A204.1 (cell line): ENCODE data around the gene ATP2C2.

ENCODE experiments used
- FAIRE-seq: peaks from 2 replicates; lab custom pipeline; 2012; peaks lifted over from hg19 to GRCh38; lab: Jason Lieb, UNC

The ATP2C2 gene

DNA sequence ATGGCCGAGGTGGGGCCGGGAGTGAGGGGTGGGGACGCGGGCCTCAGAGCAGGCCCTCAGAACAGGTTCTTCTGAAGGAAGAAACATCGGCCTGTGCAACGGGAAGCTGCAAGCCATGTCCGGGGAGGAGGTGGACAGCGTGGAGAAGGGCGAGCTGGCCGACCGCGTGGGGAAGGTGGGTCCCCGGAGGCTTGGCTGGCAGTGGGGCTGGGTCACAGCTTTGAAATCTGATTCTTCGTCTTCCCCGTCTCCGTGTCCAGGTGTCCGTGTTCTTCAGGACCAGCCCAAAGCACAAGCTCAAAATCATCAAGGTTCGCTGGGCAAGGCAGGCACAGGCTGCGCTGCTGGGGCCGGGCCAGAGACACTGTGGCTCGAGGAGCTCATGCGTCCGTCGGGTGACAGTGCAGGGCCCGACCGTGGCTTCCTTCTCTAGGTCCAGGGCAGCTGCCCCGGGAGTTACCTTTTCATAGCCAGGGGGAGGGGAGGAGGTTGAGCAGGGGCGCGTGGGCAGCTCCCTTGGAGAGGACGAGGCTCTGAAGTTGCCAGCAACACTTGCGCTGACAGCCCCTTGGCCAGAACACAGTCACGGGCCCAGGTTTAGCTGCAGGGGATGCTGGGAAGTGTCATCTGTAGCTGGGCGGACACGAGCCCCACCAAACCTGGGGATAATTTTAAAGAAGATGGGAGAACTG, 84.9 kb downstream of the ATP2C2 start:
- no peak for FAIRE-seq

DNA sequence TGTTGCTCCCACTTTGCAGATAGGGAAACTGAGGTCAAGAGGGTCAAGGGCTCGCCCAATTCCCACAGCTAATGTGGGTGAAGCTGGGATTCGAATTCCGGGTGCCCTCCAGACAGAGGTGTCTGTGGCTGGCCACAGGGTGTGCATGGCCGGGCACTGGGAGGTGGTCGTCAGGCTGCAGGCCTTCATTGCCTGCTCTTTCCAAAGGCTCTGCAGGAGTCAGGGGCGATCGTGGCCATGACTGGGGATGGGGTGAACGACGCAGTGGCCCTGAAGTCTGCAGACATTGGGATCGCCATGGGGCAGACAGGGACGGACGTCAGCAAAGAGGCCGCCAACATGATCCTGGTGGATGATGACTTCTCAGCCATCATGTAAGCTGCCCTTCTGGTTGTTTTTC, 86.3 kb downstream of the ATP2C2 start:
- no peak for FAIRE-seq

DNA sequence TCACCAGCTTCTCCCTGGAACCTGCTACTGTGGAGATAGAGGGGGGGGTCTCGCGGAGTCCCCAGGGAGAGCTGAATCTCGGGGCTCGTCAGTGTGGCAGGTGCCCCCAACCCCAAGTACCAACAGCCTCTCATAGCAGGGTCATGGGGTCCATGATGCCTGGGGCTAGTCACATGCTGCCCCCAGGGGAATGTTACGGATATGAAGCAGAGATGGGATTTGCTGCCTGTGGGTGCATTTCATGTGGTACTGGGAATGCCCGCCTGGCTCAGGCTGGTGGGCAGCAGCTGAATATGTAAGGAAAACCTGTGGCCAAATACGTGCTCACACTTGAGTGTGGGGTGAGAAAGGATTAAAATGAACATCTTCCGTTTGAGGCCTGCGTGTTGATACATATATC, 86.7 kb downstream of the ATP2C2 start:
- no peak for FAIRE-seq

DNA sequence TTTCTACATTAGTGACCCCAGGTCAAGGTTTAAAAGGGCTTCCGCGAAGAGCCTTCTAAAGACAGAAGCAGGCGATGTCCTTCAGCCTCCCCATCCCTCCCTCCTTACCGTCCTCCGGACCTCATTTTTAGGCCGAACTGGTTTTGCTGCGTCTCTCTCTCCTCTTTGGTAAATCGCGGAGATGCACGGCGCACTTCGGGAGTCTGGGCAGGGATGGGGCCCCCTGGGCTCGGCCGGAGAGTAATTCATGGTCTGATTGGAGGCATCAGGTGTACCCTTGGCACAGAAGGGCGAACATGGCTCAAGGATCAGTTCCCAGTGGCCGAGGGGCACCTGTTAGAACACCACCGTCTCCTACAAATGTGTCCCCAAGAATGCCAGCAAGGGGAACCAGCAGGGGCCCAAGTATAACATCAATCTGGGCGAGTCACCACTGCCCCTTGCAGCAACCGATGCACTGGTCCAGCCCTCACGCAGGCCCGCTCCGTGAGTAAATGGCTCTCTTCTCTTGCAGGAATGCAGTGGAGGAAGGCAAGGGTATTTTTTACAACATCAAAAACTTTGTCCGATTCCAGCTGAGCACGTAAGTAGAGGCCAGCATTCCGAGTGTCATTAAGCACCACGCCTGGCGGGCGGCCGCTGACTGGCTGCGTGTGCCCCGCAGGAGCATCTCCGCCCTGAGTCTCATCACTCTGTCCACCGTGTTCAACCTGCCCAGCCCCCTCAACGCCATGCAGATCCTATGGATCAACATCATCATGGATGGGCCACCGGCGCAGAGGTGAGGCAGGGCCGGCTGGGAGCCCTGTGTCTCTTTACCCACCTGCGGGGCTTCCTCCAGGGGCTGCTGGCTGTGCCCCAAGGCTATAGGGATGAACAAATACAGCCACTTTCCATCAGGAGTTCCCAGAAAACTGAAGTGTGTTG, 90.5 kb downstream of the ATP2C2 start:
- FAIRE-seq: no peak

DNA sequence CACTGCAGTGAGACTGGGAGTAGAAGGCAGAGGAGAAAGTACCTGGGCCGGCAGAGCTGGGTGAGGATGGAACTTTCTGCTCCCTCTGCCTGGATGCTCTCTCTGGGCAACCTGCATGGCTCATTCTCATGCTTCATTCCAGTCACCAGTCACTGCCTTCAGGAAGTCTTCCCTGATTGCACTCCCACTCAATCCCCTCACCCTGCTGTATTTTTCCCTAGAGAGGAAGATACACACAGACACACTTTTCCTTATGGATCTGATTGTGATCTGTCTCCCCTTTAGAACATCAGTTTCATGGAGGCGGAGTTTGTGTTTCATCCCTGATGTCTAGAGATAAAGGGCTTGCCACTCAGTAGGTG, 91.2 kb downstream of the ATP2C2 start:
- no peak for FAIRE-seq

DNA sequence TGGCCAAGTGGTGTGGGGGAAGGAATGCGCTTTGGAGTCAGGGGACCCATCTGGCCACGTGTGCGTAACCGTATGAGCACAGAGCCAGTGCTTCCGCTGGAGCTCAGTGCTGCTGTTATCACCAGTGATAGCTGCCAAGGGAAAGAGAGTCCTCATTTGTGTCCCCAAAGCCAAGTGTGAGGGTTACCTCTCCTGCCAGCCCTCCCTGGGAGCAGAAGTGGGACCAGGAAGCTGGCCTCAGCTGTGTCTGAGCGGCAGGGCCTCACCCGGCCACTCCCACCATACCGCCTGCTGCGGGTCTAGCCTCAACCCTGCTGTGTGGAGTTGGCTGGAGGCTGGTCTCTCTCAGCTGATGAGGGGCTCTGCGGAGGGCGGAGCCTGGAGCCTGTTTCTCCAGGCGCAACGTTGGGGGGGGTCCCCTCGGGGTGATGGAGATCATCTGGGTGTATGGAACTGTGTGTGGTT, 91.6 kb downstream of the ATP2C2 start:
- no peak for FAIRE-seq

DNA sequence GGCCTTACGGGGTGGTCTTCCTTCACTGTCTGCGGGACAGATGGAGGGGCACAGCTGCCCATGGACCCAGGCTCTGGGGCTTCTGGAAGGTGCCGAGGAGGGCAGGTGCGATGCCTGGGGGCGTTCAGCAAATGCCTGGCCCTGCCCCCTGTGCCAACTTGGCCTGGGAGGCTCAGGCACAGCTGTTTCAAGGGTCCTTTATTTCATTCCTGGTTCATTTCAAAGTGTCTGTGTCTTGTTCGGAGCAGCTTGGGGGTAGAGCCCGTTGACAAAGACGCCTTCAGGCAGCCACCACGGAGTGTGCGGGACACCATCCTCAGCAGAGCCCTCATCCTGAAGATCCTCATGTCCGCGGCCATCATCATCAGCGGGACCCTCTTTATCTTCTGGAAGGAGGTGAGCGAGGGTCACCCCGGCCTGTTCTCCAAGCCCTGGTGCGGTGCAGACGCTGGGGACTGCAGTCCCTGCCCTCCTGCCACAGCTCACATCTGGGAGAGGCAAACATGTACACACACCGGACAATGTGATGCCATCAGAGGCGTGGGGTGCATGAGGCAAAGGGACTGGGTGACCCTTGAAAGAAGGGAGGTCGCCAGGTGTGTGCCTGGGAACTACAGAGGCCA, 92.2 kb downstream of the ATP2C2 start:
- FAIRE-seq: no peak

DNA sequence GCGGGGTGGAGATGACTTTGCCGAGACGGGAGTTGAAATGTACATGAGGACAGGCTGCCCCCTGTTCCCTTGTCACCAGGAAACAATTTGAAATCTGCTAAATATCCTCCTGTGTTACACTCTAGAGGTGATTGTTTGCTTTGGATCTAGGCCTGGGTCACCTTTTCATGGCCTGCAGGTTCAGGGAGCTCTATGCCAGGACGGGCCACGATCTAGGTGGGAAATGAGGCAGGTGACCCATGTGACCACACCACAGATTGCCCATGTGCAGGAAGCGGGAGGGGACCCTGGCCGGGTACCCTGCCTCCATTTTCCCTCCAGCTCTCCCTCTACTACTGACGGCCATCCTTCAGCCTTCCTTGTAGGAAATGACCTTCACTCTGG, 92.7 kb downstream of the ATP2C2 start:
- no peak for FAIRE-seq

DNA sequence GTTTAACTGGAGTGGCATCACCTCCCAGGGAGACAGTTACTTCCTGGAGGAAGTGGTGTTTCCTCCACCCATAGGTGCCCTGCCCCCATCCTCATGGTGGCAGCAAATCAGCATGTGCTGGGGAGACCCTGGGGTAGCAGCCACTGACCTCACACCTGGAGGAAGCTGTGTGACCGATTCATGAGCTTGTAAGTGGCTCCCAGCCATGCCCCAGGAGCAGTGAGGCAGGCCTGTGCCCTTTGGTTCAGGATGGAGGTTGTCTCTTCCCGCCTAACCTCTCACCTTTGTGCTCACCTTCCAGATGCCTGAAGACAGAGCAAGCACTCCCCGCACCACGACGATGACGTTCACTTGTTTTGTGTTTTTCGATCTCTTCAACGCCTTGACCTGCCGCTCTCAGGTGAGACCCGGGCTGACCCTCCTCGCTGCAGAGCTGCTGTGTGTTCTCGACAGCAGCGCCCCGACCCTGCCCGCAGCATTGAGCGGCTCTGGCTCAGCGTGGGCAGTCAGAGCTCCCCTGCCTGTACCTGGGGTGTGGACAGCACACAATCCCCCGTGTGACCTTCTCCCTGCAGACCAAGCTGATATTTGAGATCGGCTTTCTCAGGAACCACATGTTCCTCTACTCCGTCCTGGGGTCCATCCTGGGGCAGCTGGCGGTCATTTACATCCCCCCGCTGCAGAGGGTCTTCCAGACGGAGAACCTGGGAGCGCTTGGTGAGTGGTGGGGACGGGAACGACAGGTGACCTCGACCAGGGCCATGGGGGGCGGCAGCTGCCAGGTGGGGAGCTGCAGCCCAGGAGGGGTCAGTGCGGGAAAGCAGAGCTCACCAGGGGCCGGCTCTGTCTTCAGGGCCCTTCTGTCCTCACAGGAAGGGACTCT, 93.3 kb downstream of the ATP2C2 start:
- FAIRE-seq: no peak

DNA sequence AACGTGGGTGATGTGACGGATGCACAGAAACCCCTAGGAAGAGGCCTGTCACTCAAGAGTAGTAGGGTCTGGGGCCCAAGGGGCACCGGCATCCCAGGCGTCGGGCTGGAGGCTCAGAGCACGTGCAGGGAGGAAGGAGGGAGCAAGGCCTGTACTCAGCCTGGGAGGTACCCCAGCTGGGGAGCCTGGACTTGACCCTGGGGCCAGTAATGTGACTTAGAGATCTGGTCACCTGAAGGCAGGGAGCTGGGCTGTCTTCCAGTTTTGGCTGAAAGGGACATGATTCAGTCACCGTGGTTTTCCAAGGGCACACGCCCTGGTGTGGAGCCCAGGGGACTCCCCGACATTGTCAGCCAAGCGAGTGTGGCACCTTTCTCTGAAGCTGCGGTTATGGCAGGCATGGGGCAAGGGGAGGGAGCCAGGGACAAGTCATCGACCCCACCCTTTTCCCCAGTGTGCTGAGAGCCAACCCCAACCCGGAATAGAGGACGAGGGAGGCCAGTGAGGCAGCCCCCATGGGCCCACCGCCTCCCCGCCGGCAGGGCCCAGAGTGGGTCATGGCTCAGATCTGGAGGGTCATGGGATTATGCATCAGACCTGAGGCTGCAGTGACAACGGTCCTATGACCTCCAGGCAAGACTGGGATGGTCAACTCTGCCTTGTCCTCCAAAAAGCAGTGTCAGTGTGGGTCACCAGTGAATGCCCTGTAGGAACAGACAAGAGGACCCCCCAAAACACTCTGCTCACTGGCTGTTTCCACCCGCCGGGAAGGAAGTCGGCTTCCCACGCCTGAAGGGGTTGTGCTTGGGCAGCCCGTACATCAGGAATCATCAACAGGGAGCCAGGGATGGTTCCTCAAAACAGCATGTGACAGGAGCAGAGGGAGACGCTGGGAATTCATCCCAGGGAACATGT, 94.2 kb downstream of the ATP2C2 start:
- no peak for FAIRE-seq

DNA sequence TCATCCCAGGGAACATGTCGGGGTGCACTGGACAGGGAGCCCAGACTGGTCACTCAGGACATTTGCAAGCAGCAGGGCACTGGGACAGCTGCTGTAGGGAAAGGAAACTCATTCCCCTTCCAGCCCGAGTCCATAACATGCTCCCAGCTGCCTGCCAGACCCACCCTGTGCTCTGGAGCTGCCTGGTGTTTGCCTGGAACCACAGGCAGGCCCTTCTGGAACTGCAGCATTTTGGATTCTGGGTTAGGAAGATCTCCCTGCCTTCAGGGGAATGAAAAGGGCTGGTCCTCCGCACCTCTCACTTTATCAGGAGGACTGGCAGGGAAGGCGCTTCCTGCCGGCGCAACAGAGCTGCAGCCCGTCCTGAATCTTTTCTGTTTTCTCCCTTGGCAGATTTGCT, 94.9 kb downstream of the ATP2C2 start:
- no peak for FAIRE-seq

DNA sequence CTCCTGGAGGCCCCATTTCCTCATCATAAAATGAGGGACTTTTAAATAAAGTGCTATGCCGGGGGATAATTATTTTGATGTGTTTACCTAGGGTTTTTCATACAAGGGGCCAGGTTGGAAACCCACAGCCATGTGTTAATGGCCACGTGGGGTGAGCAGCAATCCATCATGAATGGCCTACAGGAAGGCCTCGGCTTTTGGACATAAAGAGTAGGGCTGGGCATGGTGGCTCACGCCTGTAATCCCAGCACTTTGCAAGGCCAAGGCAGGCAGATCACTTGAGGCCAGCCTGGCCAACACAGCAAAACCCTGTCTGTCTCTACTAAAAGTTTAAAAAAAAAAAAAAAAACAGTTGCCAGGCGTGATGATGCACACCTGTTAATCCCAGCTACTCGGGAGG, 95.8 kb downstream of the ATP2C2 start:
- FAIRE-seq: no peak

DNA sequence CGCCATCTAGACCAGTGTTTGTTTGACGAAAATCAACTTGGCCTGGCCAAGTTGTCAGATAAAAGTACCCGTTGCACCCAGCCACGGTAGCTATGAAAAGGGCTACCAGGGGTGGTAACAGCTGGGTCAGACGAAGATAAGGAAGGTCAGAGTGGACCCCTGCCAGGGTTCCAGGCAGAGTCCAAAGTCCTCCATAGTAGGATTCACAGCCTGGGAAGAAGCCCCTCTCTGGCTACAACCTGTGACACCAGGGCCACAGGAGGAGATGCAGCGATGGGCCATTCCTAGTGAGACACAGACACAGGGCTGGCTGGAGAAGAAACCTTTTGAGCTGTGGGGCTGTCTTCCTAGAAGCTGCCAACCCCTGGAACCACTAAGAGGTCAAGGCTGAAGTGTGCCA, 96.8 kb downstream of the ATP2C2 start:
- FAIRE-seq: no peak

DNA sequence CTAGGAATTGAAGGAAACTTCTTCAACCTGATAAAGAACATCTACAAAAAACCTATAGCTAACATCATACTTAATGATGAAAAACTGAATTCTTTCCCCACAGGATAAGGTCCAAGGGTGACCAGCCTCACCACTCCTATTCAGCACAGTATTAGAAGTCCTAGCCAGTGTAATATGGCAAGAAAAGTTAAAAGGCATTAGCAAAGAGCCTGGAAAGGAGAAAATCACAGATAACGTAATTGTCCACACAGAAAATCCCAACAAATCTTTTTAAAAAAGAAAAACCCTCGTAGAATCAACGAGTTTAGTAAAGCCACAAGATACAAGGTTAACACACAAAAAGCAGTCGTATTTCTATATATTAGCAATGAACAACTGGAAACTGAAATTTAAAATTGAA, 98.4 kb downstream of the ATP2C2 start:
- no peak for FAIRE-seq

DNA sequence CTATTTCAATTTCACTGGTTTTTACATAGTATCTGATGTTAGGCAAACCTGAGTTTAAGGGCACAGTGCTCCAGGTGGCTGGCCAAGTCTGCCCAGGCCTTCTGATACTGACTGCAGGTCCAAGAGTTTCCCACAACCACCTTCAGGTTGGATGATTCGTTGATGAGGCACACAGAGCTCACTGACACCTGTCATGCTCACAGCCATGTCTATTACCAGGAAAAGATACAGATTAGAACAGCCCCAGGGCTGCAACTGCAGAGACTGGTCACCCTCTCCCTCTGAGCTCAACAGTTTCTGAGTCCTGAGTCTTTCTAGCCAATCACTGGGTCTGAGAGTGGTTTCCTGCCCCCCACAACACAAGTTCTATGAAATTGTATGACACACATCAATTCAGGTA, 98.9 kb downstream of the ATP2C2 start:
- no peak for FAIRE-seq

DNA sequence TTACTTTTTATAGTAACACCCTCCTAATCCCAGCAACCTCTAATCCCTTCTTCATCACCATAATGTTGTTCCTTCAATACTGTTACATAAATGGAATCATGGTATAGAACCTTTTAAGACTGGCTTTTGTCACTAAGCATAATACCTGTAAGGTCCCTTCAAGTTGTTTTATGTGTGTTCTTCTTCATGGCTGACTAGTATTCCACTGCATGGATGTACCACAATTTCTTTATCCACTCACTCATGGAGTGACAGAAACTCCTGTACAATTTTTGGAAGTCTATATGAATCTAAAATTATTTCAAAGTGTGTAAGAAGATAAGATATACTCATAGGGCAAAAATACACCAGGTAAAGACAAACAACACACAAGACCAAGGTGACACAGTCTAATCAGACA, 99.4 kb downstream of the ATP2C2 start:
- no peak for FAIRE-seq

DNA sequence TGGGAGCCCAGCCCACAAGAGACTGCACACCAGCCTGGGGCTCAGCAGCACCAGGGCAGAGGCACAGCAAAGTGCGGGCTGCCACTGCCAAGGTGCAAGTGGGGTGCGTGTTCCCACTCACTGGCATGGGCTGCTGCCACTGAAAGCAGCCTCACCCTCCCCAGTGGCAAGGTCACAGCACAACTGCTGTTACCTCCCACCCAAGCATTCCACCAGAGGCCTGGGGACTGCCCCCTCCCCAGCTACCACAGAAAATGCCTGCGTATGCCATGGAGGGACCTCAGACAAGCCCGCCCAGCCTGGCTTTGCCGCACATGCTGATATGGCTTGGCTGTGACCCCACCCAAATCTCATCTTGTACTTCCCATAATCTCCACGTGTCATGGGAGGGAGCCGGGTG, 103.0 kb downstream of the ATP2C2 start:
- FAIRE-seq: no peak

DNA sequence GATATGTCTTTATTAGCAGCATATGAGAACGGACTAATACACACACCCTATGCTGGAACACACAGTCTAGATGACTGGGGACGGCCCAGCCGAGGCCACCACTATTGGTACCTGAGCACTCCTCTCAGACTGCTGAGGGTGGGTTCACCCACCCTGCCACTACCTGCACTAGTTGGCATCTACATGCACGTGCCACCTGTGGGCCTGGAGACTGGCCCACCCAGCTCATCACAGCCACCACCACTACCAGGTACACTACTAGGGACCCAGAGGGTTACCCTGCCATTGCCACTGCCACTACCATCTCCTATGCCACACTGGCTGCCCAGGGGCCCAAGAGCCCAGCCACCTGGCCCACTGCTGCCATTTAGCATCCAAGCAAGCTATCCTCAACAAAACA, 103.6 kb downstream of the ATP2C2 start:
- FAIRE-seq: no peak

DNA sequence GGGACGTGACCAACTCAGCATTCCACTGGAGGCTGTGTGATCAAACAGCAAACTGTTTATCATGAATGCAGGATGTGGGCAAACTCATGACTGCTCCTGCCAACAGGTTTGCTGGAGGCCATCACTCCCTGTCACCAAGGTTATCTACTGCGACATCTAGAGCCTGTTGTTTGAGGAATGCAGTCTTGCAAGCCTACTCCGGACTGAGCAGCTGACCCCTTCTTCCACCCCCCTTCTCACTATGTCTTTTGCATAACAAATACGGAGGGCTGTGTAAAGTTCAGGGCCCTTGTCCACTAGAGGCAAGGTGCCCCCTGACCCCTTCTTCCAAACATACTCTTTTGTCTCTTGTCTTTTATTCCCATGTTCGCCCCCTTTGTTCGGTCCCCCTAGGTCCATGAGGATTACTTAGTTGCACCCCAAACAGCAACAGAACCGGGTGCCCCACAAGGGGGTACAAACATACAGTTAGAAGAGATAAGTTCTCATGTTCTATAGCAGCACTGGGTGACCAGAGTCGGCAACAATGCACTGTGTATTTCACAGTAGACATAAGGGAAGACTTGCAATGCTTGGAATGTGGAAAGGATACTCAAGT, 107.4 kb downstream of the ATP2C2 start:
- no peak for FAIRE-seq

DNA sequence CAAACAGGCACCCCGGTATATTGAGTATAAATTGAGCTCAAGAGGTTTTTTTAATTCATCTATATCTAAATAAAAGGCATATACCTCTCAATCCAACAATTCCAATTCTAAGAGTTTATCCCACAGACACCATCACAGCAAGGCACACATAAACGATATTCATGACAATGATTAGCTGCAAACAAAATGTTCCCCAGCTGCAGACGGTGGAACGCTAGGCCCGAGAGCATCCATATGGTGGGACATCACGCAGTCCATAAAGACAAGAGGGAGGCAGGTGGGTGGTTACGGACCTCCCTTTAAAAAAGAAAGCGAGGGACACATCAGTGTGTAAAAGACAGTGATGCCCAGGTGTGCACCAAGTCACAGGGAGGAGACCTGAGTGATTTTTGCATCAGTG, 108.1 kb downstream of the ATP2C2 start:
- no peak for FAIRE-seq

DNA sequence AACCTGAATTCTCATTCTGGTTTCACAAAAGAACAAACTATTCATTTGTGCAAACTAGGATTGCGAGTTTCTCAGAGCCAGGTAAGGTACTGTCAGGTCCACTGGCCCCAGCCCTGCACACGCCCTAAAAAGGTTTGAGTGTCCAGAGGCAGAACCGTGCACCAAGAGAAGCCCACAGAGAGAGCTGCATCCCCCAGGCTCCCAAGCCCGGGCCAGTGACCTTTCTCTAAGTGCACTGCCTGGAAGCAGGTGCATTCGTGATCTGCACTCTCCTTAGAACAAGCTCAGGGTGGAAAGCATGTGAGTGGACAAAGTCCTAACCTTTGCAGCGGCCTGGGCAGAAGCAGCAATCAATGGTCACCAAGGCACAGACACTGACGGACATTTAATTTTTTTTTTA, 109.3 kb downstream of the ATP2C2 start:
- no peak for FAIRE-seq
